Measurements from ENCODE around the gene ZNF547.

DNA sequence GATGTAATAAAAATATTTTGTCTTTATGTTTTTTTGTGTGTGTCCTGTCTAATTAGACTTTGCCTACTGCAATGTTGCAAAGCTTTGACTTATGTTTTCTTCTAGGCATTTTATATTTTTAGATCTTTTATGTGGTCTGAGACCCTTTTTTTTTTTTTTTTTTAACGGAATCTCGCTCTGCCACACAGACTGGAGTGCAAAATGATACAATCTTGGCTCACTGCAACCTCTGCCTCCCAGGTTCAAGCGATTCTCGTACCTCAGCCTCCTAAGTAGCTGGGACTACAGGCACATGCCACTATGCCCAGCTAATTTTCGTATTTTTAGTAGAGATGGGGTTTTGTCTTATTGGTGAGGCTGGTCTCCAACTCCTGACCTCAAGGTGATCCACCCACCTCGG lies 20.8 kb upstream of the ZNF547 start:
- TF ChIP-seq CTCF (IDR thresholded peaks at IDR 0.05; ENCODE audit: extremely low read depth in 1 of 2, insufficient read depth in 1 of 2, low read depth in 1 of 2, low read length in 2 of 2) = no peak
- no peak for TF ChIP-seq POLR2A (IDR thresholded peaks at IDR 0.05; ENCODE audit: low read depth, low read length)
- TF ChIP-seq EZH2 (IDR thresholded peaks at IDR 0.05; ENCODE audit: borderline replicate concordance, low read depth, low read length, severe bottlenecking) = no peak
- no peak for TF ChIP-seq FOS (IDR thresholded peaks at IDR 0.05; ENCODE audit: borderline replicate concordance, insufficient read depth, low read length)
- TF ChIP-seq POLR2AphosphoS5 (IDR thresholded peaks at IDR 0.05; ENCODE audit: insufficient read depth, low read depth, low read length) = no peak

All from endothelial cell of umbilical vein (primary cell).